ENCODE data around the gene SMIM24.
"Not testable (repeated sequence)": the region's sequence is repeated elsewhere in the genome, so short reads cannot be mapped to it uniquely, and the experiment has no call there.

The SMIM24 gene

DNA sequence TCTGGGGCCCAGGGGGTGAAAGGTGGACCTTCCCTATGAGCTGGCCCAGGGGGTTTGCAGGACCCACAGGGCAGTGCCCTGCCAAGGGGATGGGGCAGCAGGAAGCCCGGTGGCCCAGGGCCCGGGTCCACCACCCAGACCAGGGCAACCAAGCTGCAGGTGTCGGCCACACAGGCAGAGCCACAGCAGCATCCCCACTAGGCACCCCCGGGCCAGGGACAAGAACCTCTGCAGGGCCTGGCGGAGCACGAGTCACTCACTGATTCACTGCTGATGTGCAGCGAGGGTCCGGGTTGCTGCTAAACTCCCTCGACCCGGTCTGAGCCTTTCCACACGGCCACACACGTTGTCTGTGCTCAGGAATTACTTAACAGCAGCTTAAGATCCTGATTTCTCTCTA, 34.6 kb upstream of the SMIM24 start:
- no peak for DNase-seq (ENCODE audit: low read depth in 2 of 2)

GRCh38 chr19:3513229-3514140, 33.2 kb upstream of the SMIM24 start:
- no peak for DNase-seq (ENCODE audit: low read depth in 2 of 2)

- DNase-seq (ENCODE audit: low read depth in 2 of 2), result no peak
Observed at GRCh38 chr19:3512562-3513228, 32.4 kb upstream of the SMIM24 start.

GRCh38 chr19:3511506-3512251, 31.4 kb upstream of the SMIM24 start:
- no peak for DNase-seq (ENCODE audit: low read depth in 2 of 2)

DNA sequence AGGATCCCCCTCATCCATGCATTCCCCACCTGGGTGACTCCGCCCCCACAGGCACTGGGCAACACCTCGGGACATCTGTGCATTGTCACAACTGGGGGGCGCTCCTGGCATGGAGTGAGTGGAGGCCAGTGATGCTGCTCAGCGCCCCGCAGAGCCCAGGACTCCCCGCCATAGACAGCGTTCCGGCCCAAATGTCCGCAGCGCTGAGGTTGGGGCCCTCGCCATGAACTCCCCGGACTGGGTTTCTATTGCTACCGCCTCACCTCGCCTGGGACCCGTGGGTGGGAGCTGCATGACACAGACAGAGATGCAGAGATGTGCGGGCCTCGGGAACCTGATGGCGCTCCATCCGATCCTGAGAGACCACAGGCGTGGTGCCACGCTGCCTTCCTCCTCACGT, 30.4 kb upstream of the SMIM24 start:
- no peak for DNase-seq (ENCODE audit: low read depth in 2 of 2)

DNA sequence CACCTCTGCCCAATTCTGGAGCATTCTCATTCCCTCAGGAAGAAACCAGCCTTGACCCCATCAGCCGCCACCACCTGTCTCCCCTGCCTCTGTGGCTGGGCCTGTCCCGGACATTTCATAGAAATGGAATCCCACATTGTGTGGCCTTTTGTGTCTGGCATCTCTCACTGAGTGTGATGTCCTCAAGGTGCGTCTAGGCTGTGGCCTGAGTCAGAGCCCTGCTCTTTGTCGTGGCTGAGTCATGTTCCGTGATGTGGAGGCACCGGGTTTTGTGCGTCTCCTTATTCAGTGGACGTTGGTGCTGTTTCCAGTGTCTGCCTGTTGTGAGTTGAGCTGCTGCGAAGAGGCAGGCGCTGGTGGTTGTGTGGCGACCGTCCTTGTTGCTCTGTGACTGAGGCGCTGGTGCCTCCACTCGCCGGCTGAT, 29.3 kb upstream of the SMIM24 start:
- peak in 1 of 2 experiments; percentile 23 for DNase-seq (ENCODE audit: low read depth in 2 of 2)

DNA sequence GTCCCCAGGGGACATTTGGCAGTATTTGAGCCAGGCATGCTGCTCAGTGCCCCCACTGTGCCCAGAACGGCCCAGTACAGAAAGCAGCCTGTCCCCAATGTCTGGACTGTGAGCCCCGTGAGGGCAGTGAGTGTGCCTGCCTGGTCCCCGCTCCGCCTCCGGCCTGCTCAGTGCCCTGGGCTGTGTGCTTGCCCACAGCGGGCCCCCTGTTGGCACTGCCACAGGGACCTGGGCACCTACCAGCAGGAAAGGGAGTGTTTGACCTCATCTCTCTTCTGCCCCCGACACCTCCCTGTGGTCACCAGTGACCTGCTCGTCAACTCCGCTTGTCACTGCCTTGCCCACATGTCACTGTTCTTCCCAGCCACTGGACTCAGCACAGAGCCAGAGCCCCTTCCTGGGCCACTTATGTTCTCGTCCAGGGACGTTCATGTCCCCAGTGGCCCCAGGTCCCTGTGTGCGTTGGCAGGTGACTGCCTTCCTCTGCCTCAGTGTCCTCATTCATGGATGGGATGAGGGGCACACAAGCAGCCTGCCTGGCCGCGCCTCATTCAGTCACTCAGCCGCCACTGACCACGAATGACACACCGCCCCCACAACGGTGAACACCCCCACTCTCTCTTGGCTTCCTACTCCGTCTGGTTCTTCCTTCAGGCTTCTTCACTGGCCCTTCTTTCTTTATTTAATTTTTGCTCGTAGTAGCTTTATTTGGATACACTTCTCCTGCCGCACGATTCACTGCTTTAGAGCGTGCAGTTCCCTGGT, 28.6 kb upstream of the SMIM24 start:
- no peak for DNase-seq (ENCODE audit: low read depth in 2 of 2)

DNA sequence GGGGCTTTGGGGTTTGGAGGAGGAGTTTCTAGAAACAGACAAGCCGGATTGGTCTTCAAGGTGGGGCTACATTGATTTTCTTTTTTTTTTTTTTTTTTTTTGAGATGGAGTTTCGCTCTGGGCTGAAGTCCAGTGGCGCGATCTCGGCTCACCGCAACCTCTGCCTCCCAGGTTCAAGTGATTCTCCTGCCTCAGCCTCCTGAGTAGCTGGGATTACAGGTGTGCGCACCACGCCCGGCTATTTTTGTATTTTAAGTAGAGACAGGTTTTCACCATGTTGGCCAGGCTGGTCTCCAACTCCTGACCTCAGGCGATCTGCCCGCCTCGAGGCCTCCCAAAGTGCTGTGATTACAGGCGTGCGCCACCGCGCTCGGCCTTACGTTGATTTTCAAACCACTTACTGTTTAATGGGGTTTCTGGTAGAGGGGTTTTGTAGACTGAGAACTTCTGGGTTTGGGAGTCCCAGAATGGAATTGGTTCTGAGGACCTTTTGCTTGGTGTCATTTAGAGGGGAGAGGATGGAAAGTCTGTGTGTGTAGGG, 27.9 kb upstream of the SMIM24 start:
- not testable (repeated sequence) for DNase-seq (ENCODE audit: low read depth in 2 of 2)

GRCh38 chr19:3507371-3508120, 27.2 kb upstream of the SMIM24 start:
- peak in 1 of 2 experiments; percentile 31 for DNase-seq (ENCODE audit: low read depth in 2 of 2)

DNA sequence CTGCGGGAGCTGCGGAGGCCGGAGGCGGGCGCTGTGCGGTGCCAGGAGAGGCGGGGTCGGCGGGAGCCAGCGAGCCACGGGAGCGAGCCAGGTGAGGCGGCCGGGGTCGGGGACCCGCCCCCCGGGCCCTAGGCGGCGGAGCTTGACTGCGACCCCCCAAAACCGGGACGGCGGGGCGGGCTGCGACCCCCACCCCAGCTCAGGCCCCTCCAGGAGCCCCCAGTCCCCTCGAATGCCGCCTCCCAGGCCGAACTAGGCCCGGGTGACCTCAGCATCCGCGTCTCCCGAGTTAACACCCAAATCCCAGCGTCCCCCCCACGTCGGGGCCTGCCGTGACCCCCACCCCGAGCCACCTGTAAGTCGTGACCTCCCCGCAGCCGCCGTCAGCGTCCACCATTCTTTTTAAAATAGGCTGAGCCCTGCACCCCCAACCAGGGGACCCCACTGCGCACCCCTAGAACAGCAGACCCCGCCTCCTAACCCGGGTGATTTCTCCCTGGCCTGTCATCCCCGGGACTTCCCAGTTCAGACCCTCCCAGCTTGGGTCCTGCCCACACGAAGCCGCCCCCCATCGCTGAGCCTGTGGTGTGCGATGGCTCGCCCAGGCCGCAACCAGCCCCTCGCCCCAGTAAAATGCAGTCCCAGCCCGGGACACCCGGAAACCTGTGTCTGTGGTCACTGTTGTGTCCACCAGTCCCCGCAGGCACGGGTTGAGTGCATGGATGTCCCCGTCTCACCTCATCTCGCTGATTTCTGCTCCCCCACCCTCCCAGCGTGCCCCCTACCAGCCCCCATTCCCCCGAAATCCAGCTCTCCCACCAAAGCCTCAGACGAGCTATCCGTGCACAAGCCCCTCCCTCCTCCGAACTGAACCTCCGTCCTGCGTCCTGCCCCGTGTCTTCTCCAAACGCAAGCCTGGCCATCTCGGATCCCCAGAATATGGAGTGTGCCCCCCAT, 26.3 kb upstream of the SMIM24 start:
- peak in 1 of 2 experiments; percentile 13 for DNase-seq (ENCODE audit: low read depth in 2 of 2)

- peak; percentile 98 to 99 for DNase-seq (ENCODE audit: low read depth in 2 of 2)
Observed at GRCh38 chr19:3505598-3506383, 25.5 kb upstream of the SMIM24 start, which contains the start of gene FZR1. Gene FZR1, plus strand, starts transcription at chr19:3506311. Its CDS starts 16,679 bp downstream, at chr19:3522990.

DNA sequence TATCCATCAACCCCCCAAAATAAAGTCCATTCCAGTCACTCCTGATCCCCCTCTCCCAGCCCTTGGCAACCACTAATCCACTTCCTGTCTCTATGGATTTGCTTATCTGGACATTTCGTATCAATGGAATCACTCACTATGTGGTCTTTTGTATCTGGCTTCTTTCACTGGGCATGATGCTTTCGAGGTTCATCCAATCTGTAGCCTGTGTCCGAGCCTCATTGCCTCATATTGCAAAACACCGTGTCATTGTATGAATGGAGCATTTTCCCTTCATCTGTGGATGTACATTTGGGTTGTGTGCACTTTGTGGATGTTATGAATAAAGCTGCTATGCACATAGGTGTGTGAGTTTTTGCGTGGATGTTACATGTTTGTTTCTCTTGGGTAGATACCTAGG, 24.4 kb upstream of the SMIM24 start:
- DNase-seq (ENCODE audit: low read depth in 2 of 2), result no peak

- no peak for DNase-seq (ENCODE audit: low read depth in 2 of 2)
Observed at GRCh38 chr19:3503036-3503572, 22.8 kb upstream of the SMIM24 start.

GRCh38 chr19:3501780-3502179, 21.5 kb upstream of the SMIM24 start:
- DNase-seq (ENCODE audit: low read depth in 2 of 2), result no peak

DNA sequence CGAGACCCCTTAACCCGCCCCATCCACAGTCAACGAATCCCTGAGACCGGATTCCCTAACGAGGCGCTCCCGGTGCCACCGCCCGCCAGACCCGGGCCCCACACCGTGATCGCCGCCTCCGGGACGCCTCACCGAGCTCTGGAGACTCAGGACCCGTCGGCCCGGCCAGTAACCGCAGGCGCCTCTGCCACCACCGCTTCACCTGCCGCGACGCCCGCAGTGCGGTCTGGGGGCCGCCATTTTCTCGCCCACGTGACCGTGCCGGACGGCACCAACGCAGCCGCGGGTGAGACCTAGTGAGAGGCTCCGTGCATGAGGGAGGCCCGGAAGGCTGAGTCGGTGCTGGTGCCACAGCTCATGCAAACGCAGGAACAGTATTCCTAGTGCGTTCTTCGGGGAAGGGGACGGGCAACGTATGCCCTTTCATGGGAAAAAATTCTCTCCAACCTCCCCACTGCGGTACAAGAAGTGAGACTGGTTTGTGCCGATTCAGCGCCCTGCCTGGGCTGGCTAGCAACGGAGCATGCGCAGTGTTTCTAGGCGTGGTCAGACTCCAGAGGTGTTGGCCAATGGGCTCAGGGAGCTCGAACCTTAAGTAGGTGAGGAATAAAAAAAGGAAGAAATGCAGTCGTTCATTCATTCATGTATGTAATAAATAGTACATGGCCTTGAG, 20.2 kb upstream of the SMIM24 start, which contains the start of gene DOHH:
TSS of gene DOHH (minus strand) at position 246 of the 673 bp plus-strand sequence. CDS start 3,860 bp downstream, outside the sequence.
- peak; percentile 90 to 95 for DNase-seq (ENCODE audit: low read depth in 2 of 2)

GRCh38 chr19:3499738-3500428, 19.6 kb upstream of the SMIM24 start:
- no peak for DNase-seq (ENCODE audit: low read depth in 2 of 2)
